Glomerular visceral epithelial cell (primary cell): ENCODE results near the gene KRT35.
A peak's percentile ranks its signal among the peaks of the same experiment; 100 is the strongest.

Experiments
- DNase-seq: peaks from one replicate; pipeline ENCODE4 v3.0.0-alpha.2; 2016; ENCODE audit errors: extremely low spot score

Gene KRT35

GRCh38 chr17:41489531-41489930 is 8.6 kb upstream of the KRT35 start, which contains the start of gene KRT36:
Gene KRT36 (minus strand): TSS chr17:41489910. CDS start chr17:41489864, 46 bp downstream.
- no peak for DNase-seq

- no peak for DNase-seq
Measured at GRCh38 chr17:41486809-41487530, 6.0 kb upstream of the KRT35 start.

GRCh38 chr17:41486316-41486715 is 5.4 kb upstream of the KRT35 start:
- DNase-seq, result no peak

GRCh38 chr17:41484920-41485904 is 4.3 kb upstream of the KRT35 start:
- no peak for DNase-seq

GRCh38 chr17:41483991-41484826 is 3.3 kb upstream of the KRT35 start:
- peak; percentile 73 for DNase-seq

GRCh38 chr17:41483531-41483930 is 2.6 kb upstream of the KRT35 start:
- DNase-seq, result no peak

- no peak for DNase-seq
Measured at GRCh38 chr17:41480581-41480980, 370 bp downstream of the KRT35 start.

GRCh38 chr17:41480136-41480535 is 815 bp downstream of the KRT35 start:
- no peak for DNase-seq

- no peak for DNase-seq
Measured at GRCh38 chr17:41478237-41478636, 2.7 kb downstream of the KRT35 start.

GRCh38 chr17:41476866-41477815 is 3.8 kb downstream of the KRT35 start:
- no peak for DNase-seq

GRCh38 chr17:41475421-41475820 is 5.5 kb downstream of the KRT35 start:
- DNase-seq, result no peak

GRCh38 chr17:41474863-41475262 is 6.1 kb downstream of the KRT35 start:
- no peak for DNase-seq

- DNase-seq, result no peak
Measured at GRCh38 chr17:41468346-41468745, 12.6 kb downstream of the KRT35 start.

GRCh38 chr17:41467561-41467960 is 13.4 kb downstream of the KRT35 start:
- no peak for DNase-seq

GRCh38 chr17:41466988-41467387 is 14.0 kb downstream of the KRT35 start, which contains the start of gene KRT32:
Gene KRT32 (minus strand): TSS chr17:41467386. CDS start chr17:41467325, 61 bp downstream.
- no peak for DNase-seq

- peak; percentile 84 for DNase-seq
Measured at GRCh38 chr17:41464682-41465081, 16.3 kb downstream of the KRT35 start.

- no peak for DNase-seq
Measured at GRCh38 chr17:41464173-41464572, 16.8 kb downstream of the KRT35 start.

GRCh38 chr17:41463746-41464145 is 17.2 kb downstream of the KRT35 start:
- no peak for DNase-seq

GRCh38 chr17:41462705-41463104 is 18.2 kb downstream of the KRT35 start:
- no peak for DNase-seq

GRCh38 chr17:41457676-41458075 is 23.3 kb downstream of the KRT35 start:
- no peak for DNase-seq

- DNase-seq, result no peak
Measured at GRCh38 chr17:41456204-41456603, 24.7 kb downstream of the KRT35 start.
